ENCODE data around the gene ATN1.

GRCh38 chr12:6982532-6982931 lies 54.8 kb downstream of the ATN1 start:
- TF ChIP-seq CTCF (IDR thresholded peaks at IDR 0.05 in 8 of 11, conservative IDR thresholded peaks at IDR 0.05 in 3 of 11), result no peak
- no peak for TF ChIP-seq POLR2AphosphoS5 (IDR thresholded peaks at IDR 0.05)

Measured in spleen (tissue), 7 donors.